Measurements from ENCODE around the gene ARRDC1. TPM values are rescaled to one million over a fixed set of nuclear protein-coding genes. Genes with fewer than 3 reads are reported as not detected.

Gene ARRDC1
- total and polyA plus RNA-seq, 9 of the 15 experiments (the other 6 are each of a cell fraction or from before 2014, with no cell fraction given): 0.21 to 45.3 (median 18.6) TPM

- TF ChIP-seq ZBTB9 (CRISPR knock-in tag; IDR thresholded peaks at IDR 0.05) (peak; percentile 93), LCOR (CRISPR knock-in tag; IDR thresholded peaks at IDR 0.05) (peak; percentile 51; the same call in 1 of the 2 replicates), PRDM10 (IDR thresholded peaks at IDR 0.05; ENCODE audit: partially characterized antibody) (no peak), HMG20B (CRISPR knock-in tag; IDR thresholded peaks at IDR 0.05) (no peak), TCF3 (CRISPR knock-in tag; IDR thresholded peaks at IDR 0.05) (peak; percentile 42; the same call in 1 of the 2 replicates), PCBP2 (IDR thresholded peaks at IDR 0.05; ENCODE audit: low read depth, low read length, poor library complexity, severe bottlenecking) (no peak), ZNF23 (CRISPR knock-in tag; IDR thresholded peaks at IDR 0.05) (no peak), HNRNPK (IDR thresholded peaks at IDR 0.05; ENCODE audit: low read depth, low read length, poor library complexity, severe bottlenecking) (no peak), PHB2 (IDR thresholded peaks at IDR 0.05; ENCODE audit: low read depth) (no peak), ZNF561 (CRISPR knock-in tag; conservative IDR thresholded peaks at IDR 0.05) (no peak), MECOM (CRISPR knock-in tag; IDR thresholded peaks at IDR 0.05) (no peak), CLOCK (CRISPR knock-in tag; IDR thresholded peaks at IDR 0.05; ENCODE audit: borderline replicate concordance) (no peak), ZNF143 (CRISPR knock-in tag; IDR thresholded peaks at IDR 0.05) (no peak), FOSL1 (tag; conservative IDR thresholded peaks at IDR 0.05) (no peak; the same call in 1 of the 2 replicates), FOXK2 (conservative IDR thresholded peaks at IDR 0.05 in 1 of 2, IDR thresholded peaks at IDR 0.05 in 1 of 2; ENCODE audit: low read depth in 2 of 2) (0 out of 4 replicates have a peak, but pooled peaks of 1 of the 2 experiments have one; percentile 31), HNRNPL (IDR thresholded peaks at IDR 0.05; ENCODE audit: low read depth, low read length) (no peak), RB1 (IDR thresholded peaks at IDR 0.05; ENCODE audit: low read depth) (peak; percentile 98), MYNN (IDR thresholded peaks at IDR 0.05) (no peak), MYNN (CRISPR knock-in tag; IDR thresholded peaks at IDR 0.05) (no peak), DACH1 (IDR thresholded peaks at IDR 0.05; ENCODE audit: partially characterized antibody) (no peak), MCM7 (IDR thresholded peaks at IDR 0.05) (no peak), BACH1 (tag; IDR thresholded peaks at IDR 0.05) (no peak), ZNF239 (CRISPR knock-in tag; IDR thresholded peaks at IDR 0.05) (peak; percentile 43; the same call in 1 of the 2 replicates)
Observed at GRCh38 chr9:137578518-137579258, 26.8 kb upstream of the ARRDC1 start, which contains the start of gene DPH7 (continued).

Data from K562 (cell line).